NK-92 (cell line): ENCODE data around the gene SLC25A22.

Source experiments
- DNase-seq: peaks from one replicate; lab custom pipeline; 2025; ENCODE audit not compliant: unreplicated experiment; lab: John Stamatoyannopoulos, UW

Gene SLC25A22

GRCh38 chr11:774873-775592, 23.0 kb downstream of the SLC25A22 start:
- DNase-seq = no peak

DNA sequence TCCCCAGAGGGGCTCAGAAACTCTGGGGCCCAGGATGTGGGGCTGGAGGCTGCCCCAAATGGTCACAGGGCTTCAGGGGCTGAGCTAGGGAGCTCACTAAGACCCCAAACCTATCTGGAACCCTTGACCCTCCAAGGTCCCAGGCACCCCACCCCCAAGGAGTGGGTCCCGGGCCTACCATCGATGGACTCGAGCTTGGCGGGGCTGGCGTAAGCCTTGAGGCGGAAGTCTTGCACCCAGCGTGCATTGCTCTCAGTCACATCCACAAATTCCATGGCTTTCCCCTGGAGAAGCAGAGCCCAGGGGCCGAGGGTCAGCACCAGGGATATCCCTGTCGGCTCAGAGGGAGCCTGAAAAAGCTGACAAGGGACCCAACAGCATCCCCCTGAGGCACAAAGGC, 24.3 kb downstream of the SLC25A22 start:
- no peak for DNase-seq

DNA sequence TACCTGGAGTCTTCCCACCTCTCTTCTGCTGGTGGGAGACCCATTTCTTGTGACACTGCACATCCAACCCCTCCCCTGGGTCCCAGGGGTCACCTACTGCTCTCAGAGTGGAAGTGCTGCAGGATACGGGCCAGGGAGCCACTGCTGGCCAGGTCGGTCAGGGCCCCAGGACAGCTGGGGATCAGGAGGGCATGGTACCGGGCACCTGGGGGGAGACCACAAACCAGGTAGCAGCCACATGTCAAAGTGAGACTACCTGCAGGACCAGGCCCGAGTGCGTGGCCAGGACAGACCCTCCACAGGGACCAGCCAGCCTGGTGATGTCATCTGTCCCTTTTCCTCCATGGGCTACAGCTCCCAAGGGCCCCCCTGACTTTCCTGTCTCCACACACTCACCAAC, 24.7 kb downstream of the SLC25A22 start:
- DNase-seq = no peak

DNA sequence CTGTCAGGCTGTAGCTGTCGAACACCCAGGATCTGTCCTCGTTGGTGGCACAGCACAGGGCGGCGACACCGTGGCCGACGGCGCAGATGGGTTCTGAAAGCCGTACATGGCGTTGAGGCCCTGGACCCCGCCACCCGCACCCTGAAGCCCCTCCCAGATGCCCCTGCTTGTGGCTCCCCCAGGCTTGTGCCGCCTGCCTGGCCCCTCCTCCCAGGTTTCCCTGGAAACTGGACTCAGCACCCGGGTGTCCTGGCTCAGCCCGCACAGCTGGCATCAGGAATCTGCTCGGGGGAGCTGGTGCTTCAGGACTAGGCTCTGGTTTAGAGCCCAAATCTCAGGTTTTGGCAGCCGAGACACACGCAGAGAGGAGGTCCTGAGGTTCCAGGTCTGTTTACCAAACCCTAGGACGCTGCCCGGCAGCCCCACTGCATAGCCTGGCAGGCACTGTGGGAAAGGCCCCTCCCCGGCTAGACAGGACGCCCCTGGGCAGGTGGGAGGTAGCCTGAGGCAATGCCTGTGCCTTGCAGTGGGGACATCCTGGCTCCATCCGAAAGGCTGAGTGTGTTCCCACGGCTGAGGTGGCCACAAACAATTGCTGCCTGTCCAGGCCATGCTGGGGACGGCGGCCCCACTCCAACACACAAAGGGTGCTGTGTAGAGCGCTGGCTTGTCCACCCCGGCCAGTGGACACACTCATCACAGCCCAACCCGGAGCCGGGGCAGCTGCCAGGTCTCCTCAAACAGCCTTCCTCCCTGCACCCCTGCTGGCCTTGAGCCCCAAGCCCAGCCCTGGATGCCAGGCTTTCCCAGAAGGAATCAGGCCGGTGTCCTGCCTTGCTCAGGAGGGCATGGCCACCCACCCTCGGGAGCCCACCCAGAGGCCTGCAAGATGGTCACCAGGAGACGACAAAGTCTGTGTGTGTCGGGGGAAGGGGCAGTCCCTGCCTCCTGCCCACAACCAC, 25.4 kb downstream of the SLC25A22 start:
- no peak for DNase-seq

DNA sequence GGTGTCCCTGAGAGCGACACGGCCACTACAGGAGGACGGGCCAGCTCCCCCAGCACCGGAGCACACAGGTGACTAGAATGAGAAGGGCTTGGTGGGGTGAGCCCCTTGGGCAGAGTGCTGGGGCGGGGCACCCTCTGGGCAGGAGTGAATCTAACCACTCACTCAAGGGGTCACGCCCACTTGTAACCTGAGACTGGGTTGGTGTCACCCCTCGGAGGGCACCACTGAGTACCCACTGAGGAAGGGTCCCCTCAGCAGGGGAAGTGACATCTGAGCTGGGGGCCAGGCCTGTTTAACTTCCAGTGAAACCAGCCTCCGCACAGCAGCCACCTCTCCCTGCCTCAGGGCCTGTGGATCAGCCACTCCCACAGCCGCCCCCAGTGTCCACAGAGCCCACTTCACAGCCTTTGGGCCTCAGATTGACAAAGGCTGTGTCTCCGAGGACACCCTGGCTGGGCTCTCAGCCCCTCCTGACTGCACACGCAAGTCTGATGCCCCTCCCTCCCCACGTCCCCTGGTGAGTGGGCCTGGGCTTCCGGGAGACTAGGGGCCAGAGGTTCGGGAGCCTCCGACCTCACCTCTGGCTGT, 26.4 kb downstream of the SLC25A22 start:
- no peak for DNase-seq

DNA sequence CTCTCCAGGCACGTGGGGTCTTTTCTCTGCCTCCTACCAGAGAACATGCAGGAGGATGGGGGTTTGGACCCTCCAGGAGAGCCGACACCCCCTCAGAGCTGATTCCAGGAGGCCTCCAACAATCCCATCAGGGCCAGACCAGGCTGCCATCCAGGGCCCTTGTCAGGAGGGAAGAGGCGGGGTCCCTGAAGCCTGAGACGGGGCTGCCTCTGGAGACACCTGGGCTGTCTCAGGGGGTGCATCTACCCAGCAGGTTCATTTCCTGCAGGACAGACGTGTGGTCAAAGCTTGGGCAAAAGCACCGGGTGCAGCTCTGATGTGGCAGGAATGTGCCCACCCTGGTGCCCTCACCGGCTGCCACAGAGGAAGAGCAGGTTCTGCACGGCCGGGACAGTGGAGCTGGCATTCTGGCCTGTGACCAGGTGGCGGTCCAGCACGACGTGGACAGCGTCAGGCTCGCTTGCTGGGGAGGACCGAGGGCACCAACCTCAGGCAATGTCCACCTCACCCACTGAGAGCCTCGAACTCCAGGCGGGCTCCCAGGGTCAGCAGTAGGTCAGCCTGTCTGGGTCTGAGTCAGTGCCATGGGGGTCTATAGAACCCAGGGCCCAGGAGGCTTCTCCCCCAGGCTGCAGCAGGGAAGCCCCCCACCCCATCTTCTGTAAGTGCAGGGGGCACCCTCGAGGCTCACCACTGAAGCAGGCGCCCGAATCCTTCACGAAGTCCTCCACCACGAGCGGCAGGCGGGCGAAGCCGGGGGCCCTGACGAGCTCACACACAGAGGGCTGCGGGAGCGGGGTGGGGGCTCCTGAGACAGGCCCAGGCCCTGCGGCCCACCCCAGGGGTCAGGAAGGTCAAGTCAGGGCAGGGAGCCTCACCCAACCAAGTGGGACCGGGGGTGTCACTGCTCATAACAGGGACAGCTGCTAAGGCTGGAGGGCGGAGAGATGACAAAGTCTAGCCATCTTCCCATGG, 27.2 kb downstream of the SLC25A22 start:
- no peak for DNase-seq

DNA sequence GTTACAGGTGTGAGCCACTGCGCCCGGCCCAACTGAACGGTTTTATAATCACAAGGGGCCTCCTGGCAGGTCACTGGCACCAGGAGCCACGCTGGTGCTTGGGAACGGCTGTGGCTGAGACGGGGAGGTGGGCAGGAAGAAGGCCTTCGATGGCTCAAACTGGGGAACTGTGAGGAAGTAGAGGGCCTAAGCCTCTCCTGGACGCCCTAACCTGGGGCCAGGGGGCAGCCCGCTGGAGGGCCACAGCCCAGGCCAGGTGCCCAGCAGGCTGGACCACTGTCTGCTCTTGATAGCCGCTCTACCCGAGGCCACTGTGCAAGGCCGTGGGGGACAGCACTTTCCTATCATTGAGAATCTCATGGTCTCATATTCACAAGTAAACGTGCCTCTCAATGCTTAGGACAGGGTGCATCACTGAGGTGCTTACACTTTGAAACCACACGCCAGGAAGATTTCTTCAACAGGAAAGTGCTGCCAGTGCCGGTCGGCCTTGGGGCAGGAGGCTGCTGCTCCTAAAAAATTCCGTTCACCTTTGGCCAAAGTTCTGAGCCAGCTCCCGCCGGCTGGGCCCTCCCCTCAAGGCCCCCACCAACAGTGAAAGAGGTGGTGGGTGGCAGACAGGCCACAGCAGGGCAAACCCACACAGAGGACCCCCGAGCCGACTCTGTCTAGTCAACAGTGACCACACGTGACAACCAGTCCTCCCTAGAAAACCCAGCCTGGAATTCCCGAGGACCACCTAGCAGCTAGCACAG, 28.0 kb downstream of the SLC25A22 start:
- no peak for DNase-seq

- no peak for DNase-seq
Measured at GRCh38 chr11:767238-767637, 30.8 kb downstream of the SLC25A22 start.

DNA sequence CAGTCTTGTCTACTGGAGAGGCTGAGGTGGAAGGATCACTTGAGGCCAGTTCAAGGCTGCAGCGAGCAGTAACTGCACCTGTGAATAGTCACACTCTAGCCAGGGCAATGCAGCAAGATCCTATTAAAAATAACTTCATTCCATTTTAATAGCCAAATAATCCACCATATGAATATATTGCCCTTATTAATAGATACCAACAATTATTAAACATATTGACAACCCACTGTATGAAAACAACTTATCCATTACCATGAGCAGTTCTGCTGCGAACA, 31.2 kb downstream of the SLC25A22 start:
- DNase-seq = no peak

- no peak for DNase-seq
Measured at GRCh38 chr11:766106-766935, 31.8 kb downstream of the SLC25A22 start.

DNA sequence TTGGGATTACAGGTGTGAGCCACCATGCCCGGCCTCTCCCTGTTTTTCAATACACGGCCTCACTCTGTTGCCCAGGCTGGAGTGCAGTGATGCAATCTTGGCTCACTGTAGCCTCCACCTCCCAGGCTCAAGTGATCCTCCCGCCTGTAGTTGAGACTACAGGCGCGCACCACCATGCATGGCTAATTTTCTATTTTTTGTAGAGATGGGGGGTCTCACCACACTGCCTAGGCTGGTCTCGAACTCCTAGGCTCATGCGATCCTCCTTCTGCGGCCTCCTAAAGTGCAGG, 32.3 kb downstream of the SLC25A22 start:
- DNase-seq = no peak

- DNase-seq = no peak
Measured at GRCh38 chr11:765025-765801, 32.9 kb downstream of the SLC25A22 start.

- no peak for DNase-seq
Measured at GRCh38 chr11:764322-765024, 33.6 kb downstream of the SLC25A22 start.

DNA sequence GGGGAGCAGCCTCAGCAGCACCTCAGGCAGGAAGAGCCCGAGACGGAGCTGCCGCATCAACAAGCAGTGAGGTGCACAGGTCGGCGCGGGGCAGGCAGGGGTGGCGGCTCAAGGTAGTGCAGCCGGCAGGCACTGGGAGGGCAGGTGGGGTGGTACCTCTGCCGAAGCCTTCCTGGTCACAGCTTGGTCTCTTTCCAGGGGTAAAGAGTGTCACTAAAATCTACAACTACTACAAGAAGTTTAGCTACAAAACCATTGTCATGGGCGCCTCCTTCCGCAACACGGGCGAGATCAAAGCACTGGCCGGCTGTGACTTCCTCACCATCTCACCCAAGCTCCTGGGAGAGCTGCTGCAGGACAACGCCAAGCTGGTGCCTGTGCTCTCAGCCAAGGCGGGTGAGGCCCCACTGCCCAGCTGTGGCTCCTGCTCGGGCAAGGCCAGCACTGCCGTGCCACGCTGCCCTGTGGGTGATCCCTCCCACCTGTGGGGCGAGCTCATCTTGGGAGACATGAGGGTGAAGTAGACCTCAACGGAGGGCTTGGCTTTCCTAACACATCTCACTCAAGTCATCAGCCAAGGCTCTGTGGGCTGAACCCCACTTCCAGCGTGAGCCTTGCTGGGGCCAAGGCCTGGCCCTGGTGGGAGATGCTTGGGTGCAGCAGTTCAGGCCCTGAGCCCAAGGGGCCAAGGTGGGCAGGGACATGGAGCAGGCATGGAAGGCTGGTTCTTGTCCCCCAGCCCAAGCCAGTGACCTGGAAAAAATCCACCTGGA, 34.3 kb downstream of the SLC25A22 start:
- no peak for DNase-seq

GRCh38 chr11:763073-763463, 35.0 kb downstream of the SLC25A22 start:
- DNase-seq = no peak

GRCh38 chr11:762421-763072, 35.5 kb downstream of the SLC25A22 start:
- no peak for DNase-seq

DNA sequence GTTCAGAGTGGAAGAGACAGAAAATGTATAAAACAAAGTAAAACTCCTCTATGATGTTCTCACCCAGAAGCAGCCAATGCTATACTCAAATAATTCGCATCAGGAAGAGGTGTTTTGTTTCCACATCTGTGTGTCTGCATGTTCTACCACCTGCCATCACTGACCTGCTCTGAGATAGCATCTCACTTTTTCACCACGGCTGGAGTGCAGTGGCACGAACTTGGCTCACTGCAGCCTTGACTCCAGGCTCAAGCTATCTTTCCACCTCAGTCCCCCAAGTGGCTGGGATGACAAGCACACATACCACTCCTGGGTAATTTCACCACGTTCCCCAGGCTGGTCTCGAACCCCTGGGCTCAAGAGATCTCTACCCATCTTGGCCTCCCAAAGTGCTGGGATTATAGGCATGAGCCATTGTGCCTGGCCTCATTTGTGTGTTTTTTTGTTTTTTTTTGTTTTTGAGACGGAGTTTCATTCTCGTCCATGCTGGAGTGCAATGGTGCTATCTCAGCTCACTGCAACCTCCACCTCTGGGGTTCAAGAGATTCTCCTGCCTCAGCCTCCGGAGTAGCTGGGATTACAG, 36.5 kb downstream of the SLC25A22 start:
- no peak for DNase-seq
